Stimulated activated CD8-positive, alpha-beta memory T cell treated with anti-CD3 and anti-CD28 coated beads, Interleukin-7, amount 100 ng/mL, for 24 hours (primary cell): ENCODE results near the gene TOR2A.

ENCODE experiments used
- DNase-seq: peaks from one replicate; pipeline ENCODE4 v3.0.0-alpha.2; 2020; ENCODE audit warnings: low read depth

TOR2A gene

DNA sequence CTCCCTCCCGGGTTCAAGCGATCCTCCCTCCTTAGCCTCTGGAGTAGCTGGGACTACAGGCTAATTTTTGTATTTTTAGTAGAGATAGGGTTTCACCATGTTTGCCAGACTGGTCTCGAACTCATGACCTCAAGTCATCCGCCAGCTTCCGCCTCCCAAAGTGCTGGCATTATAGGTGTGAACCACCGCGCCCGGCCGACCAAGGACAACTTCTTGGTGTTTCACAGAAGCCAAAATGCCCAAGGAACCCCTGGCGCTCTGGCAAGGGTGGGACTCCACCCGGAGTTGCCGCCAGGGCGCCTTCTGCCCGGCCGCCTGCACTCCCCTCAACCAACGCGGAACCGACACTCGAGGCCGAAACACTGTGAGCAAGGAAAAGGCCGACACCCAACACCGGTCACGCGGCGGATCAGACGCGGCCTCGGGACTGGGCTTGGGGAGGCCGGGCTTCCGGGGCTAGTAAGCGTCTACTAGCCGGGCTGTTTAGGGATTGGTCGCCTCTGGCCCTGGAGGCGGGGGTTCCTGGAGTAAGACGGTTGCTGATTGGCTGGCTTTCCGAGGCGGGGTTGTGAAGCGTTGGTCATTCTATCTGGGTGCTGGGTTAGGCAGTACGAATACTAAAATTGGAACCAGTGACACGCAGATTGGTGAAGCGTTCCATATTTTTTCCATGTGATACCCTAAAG is 36.0 kb downstream of the TOR2A start:
- DNase-seq, result peak; percentile 66

DNA sequence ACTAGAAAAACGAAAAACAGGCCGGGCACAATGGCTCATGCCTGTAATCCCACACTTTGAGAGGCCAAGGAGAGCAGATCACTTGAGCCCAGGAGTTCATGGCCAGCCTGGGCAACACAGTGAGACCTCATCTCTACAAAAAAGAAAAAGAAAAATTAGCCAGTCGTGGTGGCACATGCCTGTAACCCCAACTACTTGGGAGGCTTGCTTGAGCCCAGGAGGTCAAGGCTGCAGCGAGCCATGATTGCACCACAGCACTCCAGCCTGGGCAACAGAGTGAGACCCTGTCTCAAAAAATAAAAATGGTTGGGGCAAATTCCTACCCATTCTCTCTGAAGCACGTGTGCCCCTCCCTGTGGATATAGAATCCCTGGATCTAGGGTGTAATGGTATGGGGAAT is 36.7 kb downstream of the TOR2A start:
- DNase-seq, result no peak

DNA sequence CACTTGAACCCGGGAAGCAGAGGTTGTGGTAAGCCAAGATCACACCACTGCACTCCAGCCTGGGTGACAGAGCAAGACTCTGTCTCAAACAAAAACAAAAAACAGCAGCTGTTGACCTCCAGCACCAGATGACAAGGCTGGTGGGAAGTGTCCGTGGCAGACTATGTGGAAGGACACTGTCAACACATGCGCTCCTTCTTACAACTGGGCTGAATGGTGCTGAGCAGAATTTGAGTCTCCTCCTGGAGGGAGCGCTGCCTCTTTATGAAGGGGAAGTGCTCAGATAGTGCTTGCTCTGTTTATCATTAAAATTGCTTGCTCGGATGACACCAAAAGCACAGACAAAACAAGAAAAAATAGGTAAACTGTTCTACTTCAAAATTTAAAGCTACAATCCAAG is 37.5 kb downstream of the TOR2A start:
- DNase-seq, result no peak

DNA sequence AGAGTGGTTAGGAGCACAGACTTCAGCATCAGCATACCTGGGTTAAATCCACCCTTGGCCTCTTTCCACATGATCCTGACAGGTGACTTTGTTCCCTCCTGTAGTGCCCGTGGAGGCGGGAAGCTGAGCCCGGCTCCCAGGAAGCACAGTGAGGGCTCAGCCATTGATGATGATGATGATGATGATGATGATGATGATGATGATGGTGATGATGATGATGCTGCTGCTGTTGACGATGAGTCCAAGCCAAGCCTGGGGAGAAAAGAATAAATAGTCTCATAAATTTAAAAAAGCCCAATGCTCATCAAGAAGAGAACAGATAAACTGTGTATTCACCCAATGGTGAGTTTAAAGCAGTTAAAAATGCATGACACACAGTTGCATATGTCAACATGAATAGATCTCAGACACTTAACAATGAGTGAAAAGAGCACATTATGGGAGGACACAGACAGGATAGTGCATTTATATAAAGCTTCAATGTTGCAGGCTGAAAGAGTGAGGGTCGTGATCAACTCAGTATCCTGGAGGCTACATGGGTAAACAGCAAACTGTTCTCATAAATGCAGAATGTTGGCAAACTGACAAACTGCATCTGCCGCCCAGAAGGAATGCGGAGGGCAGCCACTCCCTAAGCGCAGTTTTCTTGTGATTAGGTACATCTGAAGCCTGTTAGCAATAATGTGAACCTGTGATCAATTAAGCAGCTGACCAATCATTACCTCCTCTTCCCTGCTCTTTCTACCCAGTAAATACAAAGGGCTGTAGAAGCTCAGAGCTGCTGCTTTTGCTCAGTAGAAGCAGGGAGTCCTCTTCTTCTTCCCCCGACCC is 40.0 kb downstream of the TOR2A start:
- DNase-seq, result no peak

DNA sequence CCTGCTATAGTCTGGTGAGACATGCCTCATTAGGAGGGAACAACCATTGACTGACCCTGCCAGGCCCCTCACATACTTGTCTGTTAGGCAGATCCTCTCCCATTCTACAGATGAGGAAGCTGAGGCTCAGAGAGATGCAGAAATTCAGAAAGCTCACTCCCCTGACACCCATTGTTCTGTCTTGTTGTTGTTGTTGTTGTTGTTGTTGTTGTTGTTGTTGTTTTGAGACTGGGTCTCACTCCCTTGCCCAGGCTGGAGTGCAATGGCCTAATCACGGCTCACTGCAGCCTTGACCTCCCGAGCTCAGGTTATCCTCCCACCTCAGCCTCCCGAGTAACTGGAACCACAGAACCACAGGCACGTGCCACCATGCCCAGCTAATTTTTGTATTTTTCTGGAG is 41.4 kb downstream of the TOR2A start:
- no peak for DNase-seq

DNA sequence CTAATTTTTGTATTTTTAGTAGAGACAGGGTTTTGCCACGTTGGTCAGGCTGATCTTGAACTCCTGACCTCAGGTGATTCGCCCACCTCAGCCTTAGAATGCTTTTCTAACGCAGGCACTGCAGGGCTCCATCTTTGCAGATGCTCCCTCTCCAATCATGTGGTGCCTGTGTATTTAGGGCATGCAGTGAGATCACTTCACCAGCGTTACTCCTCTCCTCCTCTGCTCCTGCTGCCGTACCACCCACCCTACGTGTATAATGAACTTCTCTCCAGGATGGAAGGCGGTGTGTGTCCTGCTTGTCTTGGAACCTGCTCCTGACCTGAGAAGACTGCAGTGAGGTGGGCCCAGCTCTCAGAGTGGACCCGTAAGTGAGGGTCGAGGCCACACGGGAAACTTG is 42.0 kb downstream of the TOR2A start:
- no peak for DNase-seq

DNA sequence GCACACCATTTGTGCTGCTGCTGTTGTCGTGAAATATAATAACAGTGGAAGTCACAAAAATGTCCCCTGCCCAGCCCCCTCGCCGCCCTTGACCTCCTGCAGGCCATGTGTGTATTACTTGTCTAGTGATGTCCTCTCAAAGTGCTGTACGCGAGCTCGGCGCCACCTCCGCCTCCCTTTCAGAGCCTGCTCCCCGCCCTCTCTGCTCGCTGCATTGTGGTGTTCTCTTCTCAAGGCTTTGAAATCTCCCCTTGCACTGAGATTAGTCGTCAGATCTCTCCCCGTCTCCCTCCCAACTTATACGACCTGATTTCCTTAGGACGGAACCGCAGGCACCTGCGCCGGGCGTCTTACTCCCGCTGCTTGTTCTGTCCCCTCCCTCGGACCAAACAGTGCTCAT is 43.0 kb downstream of the TOR2A start:
- no peak for DNase-seq

DNA sequence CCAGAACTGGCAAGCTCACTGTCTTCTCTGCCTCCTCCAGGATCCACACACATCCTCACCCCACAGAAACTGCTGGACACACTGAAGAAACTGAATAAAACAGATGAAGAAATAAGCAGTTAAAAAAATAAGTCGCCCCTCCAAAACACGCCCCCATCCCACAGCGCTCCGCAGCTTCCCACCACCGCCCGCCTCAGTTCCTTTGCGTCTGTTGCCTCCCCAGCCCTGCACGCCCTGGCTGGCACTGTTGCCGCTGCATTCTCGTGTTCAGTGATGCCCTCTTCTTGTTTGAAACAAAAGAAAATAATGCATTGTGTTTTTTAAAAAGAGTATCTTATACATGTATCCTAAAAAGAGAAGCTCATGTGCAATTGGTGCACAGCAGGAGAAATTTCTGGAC is 44.4 kb downstream of the TOR2A start:
- DNase-seq, result no peak

DNA sequence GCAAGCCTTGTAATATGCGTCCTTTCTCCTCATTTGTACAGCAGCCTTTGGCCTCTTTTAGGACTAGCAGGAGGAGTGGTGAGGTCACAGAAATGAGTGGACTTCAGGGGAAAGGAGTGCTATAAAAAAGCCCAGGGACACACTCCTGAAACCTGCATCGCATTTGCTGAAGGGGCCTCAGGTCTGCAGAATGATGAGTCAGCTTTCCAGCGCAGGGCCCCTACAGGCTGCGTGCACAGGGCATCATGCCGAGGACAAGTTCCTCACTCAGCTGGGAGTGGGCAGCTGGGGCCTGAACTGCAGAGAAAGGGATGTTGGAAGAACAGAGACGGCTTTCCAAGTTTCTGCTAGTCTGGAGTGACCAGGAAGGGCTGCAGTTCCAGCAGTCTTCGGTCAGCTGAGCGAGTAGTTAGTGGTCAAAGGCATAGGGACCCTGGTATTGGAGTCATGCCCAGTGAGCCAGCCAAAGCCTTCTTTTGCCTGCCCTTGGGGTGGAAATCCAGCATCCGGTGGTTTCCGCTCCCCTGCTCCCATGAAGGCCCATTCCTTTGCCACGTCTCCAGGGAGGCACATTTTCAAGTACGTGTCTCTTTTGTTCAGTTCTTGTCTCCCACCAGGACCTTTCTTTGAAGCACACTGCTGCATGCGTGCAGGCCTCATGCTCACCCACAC is 45.6 kb downstream of the TOR2A start:
- no peak for DNase-seq

DNA sequence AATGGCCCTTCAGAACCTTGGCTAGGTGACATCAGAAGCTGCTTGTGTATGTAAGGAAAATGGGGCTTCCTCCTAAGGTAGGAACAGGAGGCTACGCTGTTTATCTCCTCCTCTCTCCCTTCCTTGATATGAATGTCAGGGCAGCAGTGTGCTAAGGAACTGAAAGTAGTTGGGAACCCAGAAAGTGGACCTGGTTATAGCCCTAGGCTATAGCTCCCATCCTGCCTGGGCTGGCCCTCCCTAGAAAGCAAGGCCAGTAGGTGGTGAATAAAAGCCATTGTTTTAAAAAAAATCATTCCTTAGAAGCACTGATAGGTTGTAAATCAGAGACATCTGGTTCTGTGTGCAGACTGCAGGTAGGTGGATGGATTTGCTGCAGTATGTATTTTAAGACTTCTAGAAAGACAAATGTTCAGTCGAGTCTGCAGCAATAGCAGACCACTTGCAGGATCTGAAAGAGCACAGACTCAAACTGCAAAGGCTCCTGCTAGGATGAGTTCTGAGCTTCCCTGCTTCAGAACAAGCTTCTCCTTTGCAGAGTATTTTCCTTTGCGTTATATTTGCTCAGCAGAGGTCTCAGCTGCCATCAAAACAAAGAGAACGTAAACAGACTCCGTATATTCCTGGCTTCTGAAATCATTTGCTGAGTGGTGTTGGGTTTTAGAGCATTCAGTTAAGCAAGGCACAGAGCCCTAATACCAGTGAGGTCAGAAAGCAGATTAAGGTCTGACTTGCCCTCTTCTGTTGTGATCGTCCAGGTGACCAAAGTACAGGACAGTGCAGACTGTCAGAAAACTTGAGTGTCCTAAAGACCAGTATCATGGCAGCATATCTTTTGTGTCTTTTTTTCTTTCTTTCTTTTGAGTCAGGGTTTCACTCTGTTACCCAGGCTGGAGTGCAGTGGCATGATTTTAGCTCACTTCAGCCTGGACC is 48.4 kb downstream of the TOR2A start:
- DNase-seq, result no peak

DNA sequence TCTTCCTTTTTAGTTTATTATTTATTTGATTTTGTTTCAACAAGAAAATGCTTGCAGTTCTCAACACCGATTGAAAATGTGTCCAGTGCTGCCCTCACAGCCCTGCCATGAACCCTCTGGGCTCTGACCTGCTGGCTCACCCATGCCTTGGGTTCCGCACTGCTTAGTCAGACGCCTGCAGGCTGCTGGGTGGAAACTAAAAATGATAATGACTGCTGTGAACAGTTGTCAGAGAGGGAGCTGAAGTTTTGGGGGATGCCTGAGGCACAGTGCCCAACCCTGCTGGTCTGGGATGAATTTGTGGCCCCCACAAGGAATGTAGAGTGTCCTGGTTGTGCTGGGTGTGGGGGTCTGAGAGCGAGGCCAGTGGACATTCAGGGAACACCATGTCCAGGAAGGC is 50.5 kb downstream of the TOR2A start:
- no peak for DNase-seq

DNA sequence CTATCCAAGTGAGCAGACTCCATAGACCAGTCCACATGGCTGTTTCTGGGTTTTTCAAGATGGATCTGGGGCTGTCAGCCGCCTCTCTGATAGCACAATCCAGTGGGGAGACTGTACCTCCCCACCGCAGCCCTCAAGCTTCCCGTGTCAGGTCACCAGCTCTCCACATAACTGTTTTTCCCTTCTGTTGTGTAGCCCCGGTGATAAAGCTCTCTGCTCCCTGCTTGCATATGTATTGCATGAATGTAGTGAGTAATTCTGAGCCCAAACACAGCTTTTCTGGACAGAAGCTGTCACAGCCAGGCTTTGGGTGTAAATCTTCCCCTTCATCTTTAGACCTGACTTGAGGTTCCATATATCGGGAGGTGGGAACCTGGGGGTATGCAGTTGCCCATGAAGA is 51.4 kb downstream of the TOR2A start:
- DNase-seq, result no peak

DNA sequence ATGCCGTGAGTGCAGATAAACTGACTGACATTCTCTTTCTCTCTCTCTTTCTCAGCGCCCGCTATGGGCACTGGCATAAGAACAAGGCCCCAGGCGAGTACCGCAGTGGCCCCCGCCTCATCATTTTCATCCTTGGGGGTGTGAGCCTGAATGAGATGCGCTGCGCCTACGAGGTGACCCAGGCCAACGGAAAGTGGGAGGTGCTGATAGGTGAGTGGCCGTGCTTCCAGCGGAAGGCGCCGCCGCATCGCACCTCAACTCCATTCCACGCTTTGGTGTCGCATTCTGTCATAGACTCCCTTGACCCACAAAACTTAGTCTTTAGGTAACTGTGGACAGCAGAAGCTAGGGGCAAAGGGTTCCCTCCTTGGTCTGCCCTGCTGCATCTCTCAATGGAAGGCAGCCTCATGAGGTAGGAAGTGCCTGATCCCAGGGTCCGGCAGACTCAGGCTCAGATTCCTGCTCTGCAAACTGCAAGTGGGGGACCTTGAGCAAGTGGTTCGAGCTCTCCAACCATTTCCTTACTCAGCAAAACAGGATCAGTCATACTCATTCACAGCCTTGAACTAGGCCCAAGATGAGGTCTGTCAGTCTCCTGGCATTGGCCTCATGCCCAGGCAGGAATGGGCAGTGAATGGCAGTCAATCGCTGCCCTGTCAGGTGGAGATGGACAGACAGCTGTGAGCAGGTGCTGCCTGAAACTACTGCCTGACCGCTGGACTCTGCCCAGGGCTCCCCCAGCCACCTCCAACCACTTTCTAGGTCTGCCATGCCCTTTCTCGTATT is 52.5 kb downstream of the TOR2A start:
- DNase-seq, result no peak
